WTC11 (cell line): ENCODE data around the gene TANC1.

Experiments used
- CBFB ChIP-seq: sonication (generic); formaldehyde crosslinking; IDR thresholded peaks from 2 replicates; pipeline ENCODE4 v1.8.1; 2022; ENCODE audit warnings: mild to moderate bottlenecking, low read depth, missing genetic modification reagents
- CDX4 ChIP-seq: fragments of 250-450 bp; sonication (Bioruptor Pico); IDR thresholded peaks from 2 replicates; pipeline ENCODE4 v1.9.0; 2021; ENCODE audit warnings: moderate library complexity, mild to moderate bottlenecking, inconsistent platforms, borderline replicate concordance
- ESRRA ChIP-seq: sonication (generic); formaldehyde crosslinking; IDR thresholded peaks from 2 replicates; pipeline ENCODE4 v1.8.1; 2022; ENCODE audit warnings: mild to moderate bottlenecking, missing genetic modification reagents, borderline replicate concordance
- FOXP4 ChIP-seq: sonication (generic); formaldehyde crosslinking; IDR thresholded peaks from 2 replicates; pipeline ENCODE4 v1.8.0; 2022; ENCODE audit warnings: mild to moderate bottlenecking, missing genetic modification reagents
- JAZF1 ChIP-seq: fragments of 250-450 bp; sonication (Bioruptor Pico); IDR thresholded peaks from 2 replicates; pipeline ENCODE4 v1.9.0; 2021; ENCODE audit warnings: moderate library complexity, mild to moderate bottlenecking, inconsistent platforms
- SMAD3 ChIP-seq: sonication (generic); formaldehyde crosslinking; IDR thresholded peaks from 2 replicates; pipeline ENCODE4 v1.8.0; 2022; ENCODE audit warnings: missing genetic modification reagents, mild to moderate bottlenecking, borderline replicate concordance
- TCF7 ChIP-seq: sonication (generic); formaldehyde crosslinking; IDR thresholded peaks from 2 replicates; pipeline ENCODE4 v1.8.0; 2022; ENCODE audit warnings: mild to moderate bottlenecking, low read depth, missing genetic modification reagents, moderate library complexity
- ZNF121 ChIP-seq: sonication (generic); formaldehyde crosslinking; IDR thresholded peaks from 2 replicates; pipeline ENCODE4 v1.8.0; 2023; ENCODE audit warnings: missing genetic modification reagents
- ZNF281 ChIP-seq: sonication (generic); formaldehyde crosslinking; IDR thresholded peaks from 2 replicates; pipeline ENCODE4 v1.8.0; 2023; ENCODE audit warnings: mild to moderate bottlenecking, missing genetic modification reagents
- TF ChIP-seq, protein P1 (sequence below): sonication (generic); formaldehyde crosslinking; IDR thresholded peaks from 2 replicates; pipeline ENCODE4 v1.8.1; 2023; ENCODE audit warnings: mild to moderate bottlenecking, moderate library complexity, missing genetic modification reagents
- TF ChIP-seq, protein P2 (sequence below): fragments of 200-600 bp; IDR thresholded peaks from 2 replicates; pipeline ENCODE4 v1.8.0; 2022; ENCODE audit warnings: antibody characterized with exemption

DNA sequence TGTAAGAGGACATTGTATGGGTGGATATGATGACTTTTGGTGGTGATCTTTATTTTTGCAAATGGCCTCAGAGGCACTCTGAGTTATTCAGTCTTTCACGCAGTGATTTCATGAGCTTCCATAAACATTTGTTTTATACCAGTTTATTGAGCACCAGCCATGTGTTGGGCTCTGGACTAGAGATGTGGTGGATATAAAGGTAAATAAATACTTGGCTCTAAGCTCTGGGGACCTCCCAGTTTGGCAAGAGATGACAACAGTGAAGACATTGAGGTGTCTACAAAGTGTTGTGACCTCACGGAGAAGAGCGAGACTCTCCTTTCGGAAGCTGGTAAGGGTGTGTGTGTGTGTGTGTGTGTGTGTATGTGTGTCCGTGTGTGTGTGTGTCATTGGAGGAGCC lies 146.4 kb downstream of the TANC1 start:
- TF ChIP-seq JAZF1 (no peak), TCF7 (CRISPR knock-in tag) (no peak), ESRRA (no peak), CDX4 (CRISPR knock-in tag) (no peak), SMAD3 (CRISPR knock-in tag) (no peak), ZNF281 (CRISPR knock-in tag) (no peak), CBFB (CRISPR knock-in tag) (no peak), ZNF121 (CRISPR knock-in tag) (no peak), FOXP4 (no peak)
- TF ChIP-seq, protein P1, sequence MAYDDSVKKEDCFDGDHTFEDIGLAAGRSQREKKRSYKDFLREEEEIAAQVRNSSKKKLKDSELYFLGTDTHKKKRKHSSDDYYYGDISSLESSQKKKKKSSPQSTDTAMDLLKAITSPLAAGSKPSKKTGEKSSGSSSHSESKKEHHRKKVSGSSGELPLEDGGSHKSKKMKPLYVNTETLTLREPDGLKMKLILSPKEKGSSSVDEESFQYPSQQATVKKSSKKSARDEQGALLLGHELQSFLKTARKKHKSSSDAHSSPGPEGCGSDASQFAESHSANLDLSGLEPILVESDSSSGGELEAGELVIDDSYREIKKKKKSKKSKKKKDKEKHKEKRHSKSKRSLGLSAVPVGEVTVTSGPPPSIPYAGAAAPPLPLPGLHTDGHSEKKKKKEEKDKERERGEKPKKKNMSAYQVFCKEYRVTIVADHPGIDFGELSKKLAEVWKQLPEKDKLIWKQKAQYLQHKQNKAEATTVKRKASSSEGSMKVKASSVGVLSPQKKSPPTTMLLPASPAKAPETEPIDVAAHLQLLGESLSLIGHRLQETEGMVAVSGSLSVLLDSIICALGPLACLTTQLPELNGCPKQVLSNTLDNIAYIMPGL (CRISPR knock-in tag): no peak
- TF ChIP-seq, protein P2, sequence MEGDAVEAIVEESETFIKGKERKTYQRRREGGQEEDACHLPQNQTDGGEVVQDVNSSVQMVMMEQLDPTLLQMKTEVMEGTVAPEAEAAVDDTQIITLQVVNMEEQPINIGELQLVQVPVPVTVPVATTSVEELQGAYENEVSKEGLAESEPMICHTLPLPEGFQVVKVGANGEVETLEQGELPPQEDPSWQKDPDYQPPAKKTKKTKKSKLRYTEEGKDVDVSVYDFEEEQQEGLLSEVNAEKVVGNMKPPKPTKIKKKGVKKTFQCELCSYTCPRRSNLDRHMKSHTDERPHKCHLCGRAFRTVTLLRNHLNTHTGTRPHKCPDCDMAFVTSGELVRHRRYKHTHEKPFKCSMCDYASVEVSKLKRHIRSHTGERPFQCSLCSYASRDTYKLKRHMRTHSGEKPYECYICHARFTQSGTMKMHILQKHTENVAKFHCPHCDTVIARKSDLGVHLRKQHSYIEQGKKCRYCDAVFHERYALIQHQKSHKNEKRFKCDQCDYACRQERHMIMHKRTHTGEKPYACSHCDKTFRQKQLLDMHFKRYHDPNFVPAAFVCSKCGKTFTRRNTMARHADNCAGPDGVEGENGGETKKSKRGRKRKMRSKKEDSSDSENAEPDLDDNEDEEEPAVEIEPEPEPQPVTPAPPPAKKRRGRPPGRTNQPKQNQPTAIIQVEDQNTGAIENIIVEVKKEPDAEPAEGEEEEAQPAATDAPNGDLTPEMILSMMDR: no peak
